Right ventricle myocardium inferior (tissue), 1 donor: Measurements from ENCODE around the gene FAM234A. TPM values are rescaled to one million over a fixed set of nuclear protein-coding genes. Genes with fewer than 3 reads are reported as not detected.
A peak's percentile ranks its signal among the peaks of the same experiment; 100 is the strongest.

Experiments
- ATAC-seq: fragments of 200-7000 bp; cut with Tn5 transposase; one replicate; pipeline ENCODE4 v1.9.1; 2020; ENCODE audit warnings: mild to moderate bottlenecking, moderate library complexity
- DNase-seq: peaks from one replicate; pipeline ENCODE4 v3.0.0; 2021; ENCODE audit errors: missing footprints
- intact Hi-C: fragments of 100-400 bp; cut with DNase I; formaldehyde crosslinking; loops from one replicate; pipeline ENCODE4 v1.11.0; 2022
- total RNA-seq: library from RNA; stranded (reverse); fragmentation: NEBNext Ultra II Directional; extraction: Animal tissue kit (Norgen Biotek cat#: 25700); gene quantifications from one replicate; pipeline ENCODE4 v1.2.1, GENCODE V29; 2021
- donor health status: DM: no; HTN: yes; CAD: no; lungs with severe emphysema.

The FAM234A gene
- total RNA-seq, 1 donor from 2014 or later: 144 TPM

- no peak for ATAC-seq
- DNase-seq: no peak
- intact Hi-C loops: no loop called here
Measured at GRCh38 chr16:287981-288920, 53.6 kb downstream of the FAM234A start.

DNA sequence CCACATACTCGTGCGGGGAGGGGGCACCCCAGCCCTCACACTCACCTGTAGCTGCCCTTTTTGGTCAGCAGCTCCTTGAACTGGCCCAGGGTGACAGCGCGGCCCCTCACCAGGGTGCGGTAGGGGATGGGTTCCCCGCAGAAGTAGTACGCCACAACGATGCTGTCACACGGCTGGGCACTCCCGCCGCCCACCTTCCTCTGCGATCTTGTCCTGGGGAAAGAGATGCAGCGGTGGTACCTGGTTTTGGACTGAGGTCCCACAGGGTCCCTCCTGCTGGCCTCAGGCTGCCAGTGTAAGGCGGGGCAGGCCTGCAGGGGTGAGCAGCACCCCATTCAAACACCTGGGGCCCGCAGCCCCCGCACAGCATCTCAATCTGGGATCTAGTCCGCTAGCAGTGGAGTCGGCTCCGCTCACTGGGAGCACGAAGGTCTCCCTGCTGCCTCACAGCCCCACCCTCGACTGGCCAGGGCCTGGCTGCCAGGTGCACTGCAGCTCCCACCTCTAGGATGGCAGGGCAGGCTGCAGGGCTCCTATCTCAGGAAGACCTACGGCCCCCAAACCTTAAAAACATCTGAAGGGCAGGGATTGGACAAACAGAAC, 54.9 kb downstream of the FAM234A start:
- no peak for DNase-seq
- intact Hi-C loops: no loop called here
- no peak for ATAC-seq

DNA sequence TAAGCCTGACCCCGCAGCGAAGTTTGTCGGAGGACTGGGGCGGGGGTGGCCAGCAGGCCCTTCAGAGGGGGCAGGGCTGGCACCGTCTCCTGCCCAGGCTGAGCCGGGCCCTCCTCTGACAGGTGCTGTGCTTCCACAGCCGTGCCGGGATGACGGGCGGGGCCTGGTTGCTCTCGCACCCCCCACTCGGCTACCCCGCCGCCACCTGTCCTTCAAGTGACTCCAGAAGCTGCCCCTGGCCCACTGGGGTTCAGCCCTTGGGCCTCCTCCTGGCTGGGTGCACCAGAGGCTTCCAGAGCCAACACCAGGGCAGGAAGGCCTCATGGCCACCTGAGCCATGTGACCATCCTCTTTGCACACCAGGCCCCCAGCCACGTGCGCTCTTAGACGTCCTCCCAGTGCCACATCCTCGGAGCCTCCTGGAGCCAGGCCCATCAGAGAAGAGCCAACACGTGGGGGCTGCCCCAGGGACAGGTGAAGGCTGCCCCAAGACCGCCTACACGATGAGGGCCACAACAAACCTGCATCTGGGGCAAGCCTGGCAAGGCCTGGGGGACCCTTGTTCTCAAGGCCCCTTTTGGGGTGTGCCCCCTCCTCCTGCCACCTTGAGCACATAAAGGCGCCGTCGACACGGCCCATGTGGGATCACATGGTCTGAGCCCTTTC, 55.5 kb downstream of the FAM234A start:
- ATAC-seq (no peak), DNase-seq (no peak)
- intact Hi-C loops: no loop called here

GRCh38 chr16:290681-291405, 56.2 kb downstream of the FAM234A start:
- DNase-seq: no peak
- intact Hi-C loops: no loop called here
- no peak for ATAC-seq

- ATAC-seq (no peak), DNase-seq (no peak)
- intact Hi-C loops: no loop called here
Measured at GRCh38 chr16:291539-291938, 56.9 kb downstream of the FAM234A start.

DNA sequence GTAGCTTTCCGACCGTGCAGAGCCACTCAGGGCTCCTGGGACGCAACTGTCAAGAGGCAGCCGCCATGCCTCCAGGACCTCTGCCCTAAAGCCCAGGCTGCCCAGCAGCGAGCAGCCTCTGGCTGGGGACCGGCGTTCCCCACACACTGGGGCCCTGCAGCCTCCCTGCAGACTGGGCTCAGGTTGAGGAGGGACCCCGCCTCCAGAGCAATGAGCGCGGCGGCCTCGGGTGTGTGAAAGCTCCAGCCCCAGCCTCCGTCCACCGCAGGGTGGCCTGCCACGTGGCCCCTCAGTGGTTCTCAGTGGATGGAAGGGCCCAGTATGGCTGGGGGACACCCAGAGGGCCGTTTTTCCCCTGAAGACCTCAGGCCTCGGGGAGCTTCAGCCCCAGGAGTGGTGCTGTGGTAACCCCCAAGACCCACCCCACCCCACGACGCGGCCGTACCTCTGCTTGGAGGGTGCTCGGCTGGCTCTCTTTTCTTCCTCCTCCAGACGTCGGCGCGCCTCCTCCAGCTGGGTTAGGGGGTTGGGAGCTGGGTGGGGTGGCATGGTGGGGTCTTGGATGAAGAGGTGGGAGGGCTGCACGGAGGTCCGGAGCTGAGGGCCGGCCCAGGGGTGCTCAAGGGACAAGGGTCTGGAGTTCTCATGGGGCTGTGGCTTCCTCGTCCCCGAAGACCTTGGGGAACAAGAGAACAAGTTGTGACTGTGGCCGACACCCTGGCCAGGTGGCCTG, 58.6 kb downstream of the FAM234A start:
- ATAC-seq (no peak), DNase-seq (no peak)
- intact Hi-C loops: no loop called here

GRCh38 chr16:296276-296675, 61.7 kb downstream of the FAM234A start:
- intact Hi-C loops: no loop called here
- ATAC-seq (no peak), DNase-seq (no peak)

- ATAC-seq (no peak), DNase-seq (no peak)
- intact Hi-C loops: no loop called here
Measured at GRCh38 chr16:296806-297510, 62.3 kb downstream of the FAM234A start.

- intact Hi-C loops: no loop called here
- DNase-seq (no peak), ATAC-seq (no peak)
Measured at GRCh38 chr16:297832-298231, 63.2 kb downstream of the FAM234A start.

DNA sequence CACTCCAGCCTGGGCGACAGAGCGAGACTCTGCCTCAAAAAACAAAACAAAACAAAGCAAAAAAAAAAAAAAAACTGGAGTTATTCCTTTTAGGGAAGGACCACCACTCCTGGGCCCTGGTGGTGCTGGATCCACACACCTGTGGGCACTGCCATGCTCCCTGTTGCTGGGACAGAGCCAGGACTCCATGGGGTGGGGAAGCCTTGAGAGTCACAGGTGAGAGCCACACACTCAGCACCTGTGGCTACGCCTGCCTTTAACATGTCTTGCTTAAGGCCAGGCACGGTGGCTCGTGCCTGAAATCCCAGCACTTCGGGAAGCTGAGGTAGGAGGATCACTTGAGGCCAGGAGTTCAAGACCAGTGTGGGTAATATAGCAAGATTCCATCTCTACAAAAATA, 66.6 kb downstream of the FAM234A start:
- ATAC-seq (no peak), DNase-seq (no peak)
- intact Hi-C loops: no loop called here

DNA sequence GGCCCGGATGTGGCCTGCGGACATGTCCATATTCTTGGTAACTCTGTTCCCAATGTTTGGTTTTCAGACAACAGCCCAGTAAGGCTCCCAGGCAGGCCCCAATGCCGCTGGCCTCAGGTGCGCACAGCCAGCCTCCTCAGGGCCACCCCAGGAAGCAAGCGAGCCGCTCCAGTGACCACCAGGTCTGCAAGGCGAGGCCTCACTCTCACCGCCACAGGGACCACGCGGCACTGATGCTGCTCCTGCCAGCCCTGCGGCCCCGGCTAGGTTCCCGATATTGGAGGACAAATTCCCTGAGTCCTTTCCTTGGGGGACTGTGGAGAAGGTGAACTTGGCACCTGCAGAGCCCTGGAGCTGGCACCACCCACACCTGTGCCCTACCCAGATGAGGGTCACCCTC, 67.3 kb downstream of the FAM234A start:
- intact Hi-C loops: no loop called here
- ATAC-seq (no peak), DNase-seq (no peak)

- DNase-seq (no peak), ATAC-seq (peak; percentile 23)
- intact Hi-C loops: no loop called here
Measured at GRCh38 chr16:303760-304505, 69.3 kb downstream of the FAM234A start.

DNA sequence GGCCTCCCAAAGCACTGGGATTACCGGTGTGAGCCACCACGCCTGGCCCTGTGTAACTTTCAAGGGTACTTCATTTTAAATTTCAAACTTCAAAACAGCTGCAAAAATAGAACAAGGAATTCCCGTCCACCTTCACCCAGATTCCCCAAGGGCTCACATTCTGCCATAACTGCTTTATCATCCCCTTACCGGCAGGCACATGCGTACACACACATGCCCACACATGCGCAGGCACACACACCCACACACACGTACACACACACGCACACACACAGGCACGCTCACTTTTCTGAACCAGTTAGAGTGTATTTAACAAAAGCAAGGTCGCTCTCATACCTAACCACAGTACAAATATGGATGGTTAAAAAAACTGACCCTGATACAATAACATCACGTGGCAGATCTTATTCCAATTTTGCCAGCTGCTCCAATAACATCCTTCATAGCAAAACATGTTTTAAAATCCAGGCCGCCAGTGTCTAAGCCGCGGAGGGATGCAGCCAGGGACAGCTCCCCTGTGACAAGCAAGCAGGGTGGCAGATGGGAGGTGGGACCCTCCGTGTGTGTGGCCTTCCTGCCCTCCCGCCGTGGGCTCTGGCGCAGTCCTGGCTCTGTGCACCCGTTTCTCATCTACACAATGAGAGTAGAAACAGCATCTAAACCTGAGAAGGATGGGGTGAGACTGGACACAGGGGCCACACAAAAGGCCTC, 71.5 kb downstream of the FAM234A start:
- intact Hi-C loops: no loop called here
- ATAC-seq (no peak), DNase-seq (no peak)

DNA sequence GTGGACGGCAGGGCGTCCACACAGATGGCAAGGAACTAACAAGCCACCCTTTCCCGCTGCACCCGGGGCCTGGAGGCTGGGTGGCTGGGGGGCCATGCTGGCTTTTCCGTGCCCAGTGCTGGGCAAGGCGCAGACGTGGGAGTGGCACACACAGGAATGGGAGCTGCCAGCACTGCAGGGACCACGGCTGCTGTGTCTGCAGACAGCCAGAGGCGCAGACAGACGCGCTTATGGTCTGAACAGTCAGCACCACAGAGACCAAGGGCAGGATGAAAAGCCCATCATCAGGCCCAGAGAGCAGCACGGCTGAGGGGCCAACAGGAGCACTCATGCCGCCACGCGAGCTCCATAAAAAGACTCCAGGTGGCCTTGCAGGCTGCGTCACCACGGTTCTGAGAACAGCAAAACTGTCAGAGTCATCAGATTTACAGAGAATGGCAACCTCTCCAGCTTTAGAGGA, 72.3 kb downstream of the FAM234A start:
- intact Hi-C loops: no loop called here
- ATAC-seq: no peak
- no peak for DNase-seq

GRCh38 chr16:307691-308312, 73.2 kb downstream of the FAM234A start:
- intact Hi-C loops: no loop called here
- no peak for ATAC-seq
- no peak for DNase-seq

GRCh38 chr16:309476-309875, 74.9 kb downstream of the FAM234A start:
- ATAC-seq: no peak
- no peak for DNase-seq
- intact Hi-C loops: no loop called here
